Stimulated activated CD4-positive, alpha-beta T cell treated with anti-CD3 and anti-CD28 coated beads, Interleukin-15, amount 100 ng/mL, for 1 hour (primary cell): ENCODE results near the gene GRHL1.
"Not testable (repeated sequence)": the region's sequence is repeated elsewhere in the genome, so short reads cannot be mapped to it uniquely, and the experiment has no call there.

ENCODE experiments used
- DNase-seq, 2 donors: peaks; one replicate each; pipeline ENCODE4 v3.0.0-alpha.2; 2020; ENCODE audit warnings: low read depth in 1 of 2, low spot score in 1 of 2

The GRHL1 gene

DNA sequence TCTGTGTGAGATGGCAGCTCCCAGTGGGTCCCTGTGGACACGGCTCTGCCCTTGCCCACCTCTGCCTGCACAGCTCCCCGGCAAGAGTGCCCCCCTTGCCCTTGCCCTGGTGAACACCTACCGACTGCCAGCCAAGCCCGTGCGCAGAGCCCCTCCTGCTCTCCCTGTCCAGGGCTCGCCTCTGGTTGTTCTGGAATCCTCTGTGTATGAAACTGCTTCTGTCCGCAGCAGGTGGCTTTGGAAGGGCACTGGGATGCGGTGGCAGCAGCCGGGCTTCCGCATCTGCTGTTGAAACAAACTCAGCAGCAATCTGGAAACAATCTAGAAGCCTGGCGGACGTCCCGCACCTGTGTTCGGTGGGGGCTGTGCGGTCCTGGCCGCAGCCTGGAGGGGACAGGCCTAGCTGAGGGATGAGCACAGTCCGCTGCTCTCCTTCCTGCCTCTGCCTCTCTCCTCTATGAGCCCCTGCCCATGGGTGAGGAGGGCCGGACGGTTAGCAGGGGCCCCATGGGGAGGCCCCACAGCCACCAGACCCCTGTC, 57.8 kb downstream of the GRHL1 start:
- no peak for DNase-seq

DNA sequence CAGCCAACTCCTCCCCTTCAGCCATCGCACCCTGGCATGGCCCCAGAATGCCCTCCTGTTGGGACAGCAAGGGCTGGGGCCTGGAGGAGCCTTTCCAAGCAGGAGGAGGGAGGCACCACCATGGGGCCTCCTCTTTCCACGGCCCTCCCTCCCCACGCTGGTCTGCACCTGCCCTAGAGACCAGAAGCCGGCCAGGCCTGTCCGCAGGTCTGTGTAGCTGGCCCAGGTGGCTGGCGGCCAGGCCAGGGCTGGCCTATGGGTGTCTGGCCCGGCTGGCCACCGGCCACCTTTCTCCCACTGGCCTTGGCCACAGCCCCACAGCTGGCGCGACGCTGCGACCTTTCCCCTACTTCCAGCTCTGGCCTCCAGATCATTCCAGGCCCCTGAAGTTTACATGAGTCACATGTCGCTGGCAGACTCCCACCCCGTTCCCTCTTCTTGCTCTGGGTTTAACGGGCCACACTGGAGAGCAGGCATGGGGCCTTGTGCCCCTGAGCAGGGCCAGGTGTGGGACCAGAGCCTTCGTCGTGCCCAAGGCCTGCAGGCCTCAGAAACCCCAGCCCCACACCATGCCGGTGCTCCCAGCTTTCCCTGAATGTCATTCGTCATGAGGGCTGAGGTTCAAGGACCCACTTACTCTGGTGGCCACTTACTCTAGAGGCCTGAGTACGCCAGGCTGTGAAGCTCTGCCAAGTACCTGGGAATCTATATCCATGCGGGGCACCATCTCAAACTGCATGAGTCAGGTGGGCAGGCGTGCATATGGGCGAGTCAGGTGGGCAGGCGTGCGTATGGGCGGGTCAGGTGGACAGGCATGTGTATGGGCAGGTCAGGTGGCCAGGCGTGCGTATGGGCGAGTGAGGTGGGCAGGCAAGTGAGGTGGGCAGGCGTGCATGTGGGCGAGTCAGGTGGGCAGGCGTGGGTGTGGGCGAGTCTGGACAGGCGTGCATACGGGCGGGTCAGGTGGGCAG, 58.6 kb downstream of the GRHL1 start:
- DNase-seq, result no peak

DNA sequence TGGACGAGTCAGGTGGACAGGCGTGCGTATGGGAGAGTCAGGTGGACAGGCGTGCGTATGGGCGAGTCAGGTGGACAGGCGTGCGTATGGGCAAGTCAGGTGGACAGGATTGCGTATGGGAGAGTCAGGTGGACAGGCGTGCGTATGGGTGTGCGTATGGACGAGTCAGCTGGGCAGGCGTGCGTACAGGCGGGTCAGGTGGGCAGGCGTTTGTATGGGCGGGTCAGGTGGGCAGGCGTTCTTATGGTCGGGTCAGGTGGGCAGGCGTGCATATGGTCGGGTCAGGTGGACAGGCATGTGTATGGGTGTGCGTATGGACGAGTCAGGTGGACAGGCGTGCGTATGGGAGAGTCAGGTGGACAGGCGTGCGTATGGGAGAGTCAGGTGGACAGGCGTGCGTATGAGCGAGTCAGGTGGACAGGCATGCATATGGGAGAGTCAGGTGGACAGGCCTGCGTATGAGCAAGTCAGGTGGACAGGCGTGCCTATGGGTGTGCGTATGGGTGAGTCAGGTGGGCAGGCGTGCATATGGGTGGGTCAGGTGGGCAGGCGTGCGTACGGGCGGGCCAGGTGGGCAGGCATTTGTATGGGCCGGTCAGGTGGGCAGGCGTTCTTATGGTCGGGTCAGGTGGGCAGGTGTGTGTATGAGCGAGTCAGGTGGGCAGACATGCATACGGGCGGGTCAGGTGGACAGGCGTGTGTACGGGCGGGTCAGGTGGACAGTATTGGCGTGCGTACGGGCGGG, 59.5 kb downstream of the GRHL1 start:
- not testable (repeated sequence) for DNase-seq

DNA sequence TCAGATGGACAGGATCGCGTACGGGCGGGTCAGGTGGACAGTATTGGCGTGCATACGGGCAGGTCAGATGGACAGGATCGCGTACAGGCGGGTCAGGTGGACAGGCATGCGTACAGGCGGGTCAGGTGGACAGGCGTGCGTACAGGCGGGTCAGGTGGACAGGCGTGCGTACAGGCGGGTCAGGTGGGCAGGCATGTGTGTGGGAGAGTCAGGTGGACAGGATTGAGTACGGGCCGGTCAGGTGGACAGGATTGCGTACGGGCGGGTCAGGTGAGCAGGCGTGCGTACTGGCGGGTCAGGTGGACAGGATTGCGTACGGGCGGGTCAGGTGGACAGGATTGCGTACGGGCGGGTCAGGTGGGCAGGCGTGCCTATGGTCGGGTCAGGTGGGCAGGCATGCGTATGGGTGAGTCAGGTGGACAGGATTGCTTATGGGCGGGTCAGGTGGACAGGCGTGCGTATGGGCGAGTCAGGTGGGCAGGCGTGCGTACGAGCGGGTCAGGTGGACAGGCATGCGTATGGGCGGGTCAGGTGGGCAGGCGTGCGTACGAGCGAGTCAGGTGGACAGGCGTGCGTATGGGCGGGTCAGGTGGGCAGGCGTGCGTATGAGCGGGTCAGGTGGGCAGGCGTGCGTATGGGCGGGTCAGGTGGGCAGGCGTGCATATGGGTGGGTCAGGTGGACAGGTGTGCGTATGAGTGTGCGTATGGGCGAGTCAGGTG, 60.3 kb downstream of the GRHL1 start:
- DNase-seq, result not testable (repeated sequence)

DNA sequence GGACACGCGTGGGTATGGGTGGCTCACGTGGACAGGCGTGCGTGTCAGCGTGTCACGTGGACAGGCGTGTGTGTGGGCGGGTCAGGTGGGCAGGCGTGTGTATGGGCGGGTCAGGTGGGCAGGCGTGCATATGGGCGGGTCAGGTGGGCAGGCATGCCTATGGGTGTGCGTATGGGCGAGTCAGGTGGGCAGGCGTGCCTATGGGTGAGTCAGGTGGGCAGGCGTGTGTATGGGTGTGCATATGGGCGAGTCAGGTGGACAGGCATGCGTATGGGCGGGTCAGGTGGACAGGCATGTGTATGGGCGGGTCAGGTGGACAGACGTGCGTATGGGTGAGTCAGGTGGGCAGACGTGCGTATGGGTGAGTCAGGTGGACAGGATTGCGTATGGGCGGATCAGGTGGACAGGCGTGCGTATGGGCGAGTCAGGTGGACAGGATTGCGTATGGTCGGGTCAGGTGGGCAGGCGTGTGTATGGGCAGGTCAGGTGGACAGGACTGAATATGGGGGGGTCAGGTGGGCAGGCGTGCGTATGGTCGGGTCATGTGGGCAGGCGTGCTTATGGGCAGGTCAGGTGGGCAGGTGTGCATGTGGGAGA, 61.0 kb downstream of the GRHL1 start:
- not testable (repeated sequence) for DNase-seq

DNA sequence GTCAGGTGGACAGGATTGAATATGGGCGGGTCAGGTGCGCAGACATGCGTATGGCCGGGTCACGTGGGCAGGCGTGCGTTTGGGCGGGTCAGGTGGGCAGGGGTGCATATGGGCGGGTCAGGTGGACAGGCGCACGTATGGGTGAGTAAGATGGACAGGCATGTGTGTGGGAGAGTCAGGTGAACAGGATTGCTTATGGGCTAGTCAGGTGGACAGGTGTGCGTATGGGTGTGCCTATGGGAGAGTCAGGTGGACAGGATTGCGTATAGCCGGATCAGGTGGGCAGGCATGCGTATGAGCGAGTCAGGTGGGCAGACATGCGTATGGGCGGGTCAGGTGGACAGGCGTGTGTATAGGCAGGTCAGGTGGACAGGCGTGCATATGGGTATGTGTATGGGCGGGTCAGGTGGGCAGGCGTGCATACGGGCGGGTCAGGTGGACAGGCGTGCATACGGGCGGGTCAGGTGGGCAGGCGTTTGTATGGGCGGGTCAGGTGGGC, 61.5 kb downstream of the GRHL1 start:
- no peak for DNase-seq

DNA sequence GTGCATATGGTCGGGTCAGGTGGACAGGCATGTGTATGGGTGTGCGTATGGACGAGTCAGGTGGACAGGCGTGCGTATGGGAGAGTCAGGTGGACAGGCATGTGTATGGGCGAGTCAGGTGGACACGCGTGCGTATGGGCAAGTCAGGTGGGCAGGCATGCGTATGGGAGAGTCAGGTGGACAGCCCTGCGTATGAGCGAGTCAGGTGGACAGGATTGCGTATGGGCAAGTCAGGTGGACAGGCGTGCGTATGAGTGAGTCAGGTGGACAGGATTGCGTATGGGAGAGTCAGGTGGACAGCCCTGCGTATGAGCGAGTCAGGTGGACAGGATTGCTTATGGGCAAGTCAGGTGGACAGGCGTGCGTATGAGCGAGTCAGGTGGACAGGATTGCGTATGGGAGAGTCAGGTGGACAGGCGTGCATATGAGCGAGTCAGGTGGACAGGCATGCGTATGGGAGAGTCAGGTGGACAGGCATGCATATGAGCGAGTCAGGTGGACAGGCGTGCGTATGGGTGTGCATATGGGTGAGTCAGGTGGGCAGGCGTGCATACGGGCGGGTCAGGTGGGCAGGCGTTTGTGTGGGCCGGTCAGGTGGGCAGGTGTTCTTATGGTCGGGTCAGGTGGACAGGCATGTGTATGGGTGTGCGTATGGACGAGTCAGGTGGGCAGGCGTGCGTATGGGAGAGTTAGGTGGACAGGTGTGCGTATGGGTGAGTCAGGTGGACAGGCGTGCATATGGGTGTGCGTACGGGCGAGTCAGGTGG, 62.3 kb downstream of the GRHL1 start:
- DNase-seq, result not testable (repeated sequence)

DNA sequence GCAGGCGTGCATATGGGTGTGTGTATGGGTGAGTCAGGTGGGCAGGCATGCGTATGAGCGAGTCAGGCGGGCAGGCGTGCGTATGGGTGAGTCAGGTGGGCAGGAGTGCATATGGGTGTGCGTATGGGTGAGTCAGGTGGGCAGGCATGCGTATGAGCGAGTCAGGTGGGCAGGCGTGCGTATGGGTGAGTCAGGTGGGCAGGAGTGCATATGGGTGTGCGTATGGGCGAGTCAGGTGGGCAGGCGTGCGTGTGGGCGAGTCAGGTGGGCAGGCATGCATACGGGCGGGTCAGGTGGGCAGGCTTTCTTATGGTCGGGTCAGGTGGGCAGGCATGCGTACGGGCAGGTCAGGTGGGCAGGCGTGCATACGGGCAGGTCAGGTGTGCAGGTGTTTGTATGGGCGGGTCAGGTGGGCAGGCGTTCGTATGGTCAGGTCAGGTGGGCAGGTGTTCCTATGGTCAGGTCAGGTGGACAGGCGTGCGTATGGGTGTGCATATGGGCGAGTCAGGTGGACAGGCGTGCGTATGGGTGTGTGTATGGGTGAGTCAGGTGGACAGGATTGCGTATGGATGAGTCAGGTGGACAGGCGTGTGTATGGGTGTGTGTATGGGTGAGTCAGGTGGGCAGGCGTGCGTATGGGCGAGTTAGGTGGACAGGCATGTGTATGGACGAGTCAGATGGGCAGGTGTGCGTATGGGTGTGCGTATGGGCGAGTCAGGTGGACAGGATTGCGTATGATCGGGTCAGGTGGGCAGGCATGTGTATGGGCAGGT, 63.1 kb downstream of the GRHL1 start:
- no peak for DNase-seq

DNA sequence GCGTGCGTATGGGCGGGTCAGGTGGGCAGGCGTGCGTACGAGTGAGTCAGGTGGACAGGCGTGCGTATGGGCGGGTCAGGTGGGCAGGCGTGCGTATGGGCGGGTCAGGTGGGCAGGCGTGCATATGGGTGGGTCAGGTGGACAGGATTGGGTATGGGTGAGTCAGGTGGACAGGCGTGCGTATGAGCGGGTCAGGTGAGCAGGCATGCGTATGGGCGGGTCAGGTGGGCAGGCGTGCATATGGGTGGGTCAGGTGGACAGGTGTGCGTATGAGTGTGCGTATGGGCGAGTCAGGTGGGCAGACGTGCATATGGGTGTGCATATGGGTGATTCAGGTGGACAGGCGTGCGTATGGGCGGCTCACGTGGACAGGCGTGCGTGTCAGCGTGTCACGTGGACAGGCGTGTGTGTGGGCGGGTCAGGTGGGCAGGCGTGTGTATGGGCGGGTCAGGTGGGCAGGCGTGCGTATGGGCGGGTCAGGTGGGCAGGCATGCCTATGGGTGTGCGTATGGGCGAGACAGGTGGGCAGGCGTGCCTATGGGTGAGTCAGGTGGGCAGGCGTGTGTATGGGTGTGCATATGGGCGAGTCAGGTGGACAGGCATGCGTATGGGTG, 64.0 kb downstream of the GRHL1 start:
- not testable (repeated sequence) for DNase-seq

DNA sequence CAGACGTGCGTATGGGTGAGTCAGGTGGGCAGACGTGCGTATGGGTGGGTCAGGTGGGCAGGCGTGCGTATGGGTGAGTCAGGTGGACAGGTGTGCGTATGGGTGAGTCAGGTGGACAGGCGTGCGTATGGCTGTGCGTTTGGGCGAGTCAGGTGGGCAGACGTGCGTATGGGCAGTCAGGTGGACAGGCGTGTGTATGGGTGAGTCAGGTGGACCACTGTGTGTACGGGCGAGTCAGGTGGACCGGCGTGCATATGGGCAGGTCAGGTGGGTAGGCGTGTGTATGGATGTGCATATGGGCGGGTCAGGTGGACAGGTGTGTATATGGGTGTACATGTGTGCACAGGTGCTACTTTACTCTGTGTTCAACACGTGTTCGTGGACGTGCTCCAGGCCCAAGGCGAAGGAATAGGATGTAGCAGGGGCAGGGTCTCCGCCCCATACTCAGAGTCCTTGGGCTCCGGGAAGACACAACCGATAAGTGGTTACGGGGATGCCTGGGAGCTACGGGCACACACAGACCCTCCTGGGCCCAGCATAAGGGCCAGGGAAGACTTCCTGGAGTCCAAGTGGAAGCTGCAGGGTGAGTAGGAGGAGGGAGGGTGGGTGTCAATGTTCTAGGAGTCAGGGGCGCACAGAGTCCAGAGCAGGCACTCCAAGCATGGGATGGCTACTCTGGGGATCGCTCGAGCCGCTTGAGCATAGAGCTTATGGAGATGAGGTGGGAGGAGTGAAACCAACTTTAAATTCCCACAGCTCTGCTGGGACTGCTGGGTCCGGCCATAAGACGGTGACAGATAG, 64.7 kb downstream of the GRHL1 start:
- no peak for DNase-seq

DNA sequence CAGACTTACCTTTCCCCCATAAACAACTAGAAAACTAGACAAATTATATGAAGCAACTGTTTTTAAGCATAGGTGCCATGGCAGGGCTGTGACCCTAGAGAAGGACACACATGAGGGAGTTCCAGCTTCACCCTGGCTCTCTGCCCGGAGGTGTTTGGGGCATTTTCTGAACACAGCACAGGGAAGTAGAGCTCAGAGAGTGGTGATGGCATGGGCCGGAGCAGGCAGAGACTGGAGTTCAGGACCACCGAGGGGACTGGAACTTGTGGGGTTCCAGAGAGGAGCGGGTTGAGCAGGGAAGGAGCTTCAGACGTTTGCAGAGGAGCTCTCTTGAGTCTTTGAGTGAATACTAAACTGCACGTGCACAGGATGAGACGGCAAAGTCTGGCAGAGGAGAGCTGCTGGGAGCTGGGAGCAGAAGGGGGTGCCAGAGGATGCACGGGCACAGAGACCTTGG, 65.3 kb downstream of the GRHL1 start:
- no peak for DNase-seq

DNA sequence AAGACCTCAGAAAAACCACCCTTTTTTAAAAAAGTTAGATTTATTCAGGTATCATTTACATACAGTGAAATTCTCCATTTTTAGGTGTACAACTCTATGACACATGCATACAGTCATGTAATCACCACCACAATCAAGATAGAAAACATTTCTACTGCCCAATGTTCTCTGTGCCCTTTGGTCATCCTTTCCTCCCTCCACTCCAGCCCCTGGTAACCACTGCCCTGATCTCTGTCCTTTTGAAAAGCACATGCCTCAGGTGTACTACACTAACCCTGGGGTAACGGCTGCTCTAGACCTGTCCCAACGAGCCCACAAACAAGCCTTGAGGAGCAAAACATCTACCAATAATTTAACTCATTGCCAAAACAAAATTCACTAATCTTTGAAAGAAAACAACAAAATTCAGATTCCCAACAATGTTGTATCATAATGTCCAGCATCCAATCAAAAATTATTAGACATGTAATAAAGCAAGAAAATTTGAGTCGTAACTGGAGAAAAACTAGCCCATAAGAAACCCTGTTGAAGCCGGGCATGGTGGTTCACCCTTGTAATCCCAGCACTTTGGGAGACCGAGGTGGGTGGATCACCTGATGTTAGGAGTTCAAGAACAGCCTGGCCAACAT, 65.9 kb downstream of the GRHL1 start:
- DNase-seq, result no peak

DNA sequence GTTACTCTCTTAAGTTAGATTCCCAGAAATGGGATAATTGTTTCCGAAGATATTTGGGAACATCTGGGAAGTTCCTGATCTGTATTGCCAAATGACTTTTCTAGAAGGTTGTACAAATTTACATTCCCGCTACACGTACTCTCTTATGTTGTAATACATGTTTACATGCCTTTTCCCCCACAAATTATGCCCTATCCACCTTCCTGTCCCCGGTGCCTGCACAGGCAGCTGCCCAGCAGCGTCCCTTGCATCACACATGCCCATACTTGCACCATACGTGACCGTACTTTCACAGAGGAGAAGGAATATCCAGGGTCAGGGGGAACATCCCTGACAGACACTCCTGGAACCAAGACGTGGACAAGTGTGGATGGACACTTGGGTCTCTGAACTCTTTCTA, 67.7 kb downstream of the GRHL1 start:
- DNase-seq, result no peak

DNA sequence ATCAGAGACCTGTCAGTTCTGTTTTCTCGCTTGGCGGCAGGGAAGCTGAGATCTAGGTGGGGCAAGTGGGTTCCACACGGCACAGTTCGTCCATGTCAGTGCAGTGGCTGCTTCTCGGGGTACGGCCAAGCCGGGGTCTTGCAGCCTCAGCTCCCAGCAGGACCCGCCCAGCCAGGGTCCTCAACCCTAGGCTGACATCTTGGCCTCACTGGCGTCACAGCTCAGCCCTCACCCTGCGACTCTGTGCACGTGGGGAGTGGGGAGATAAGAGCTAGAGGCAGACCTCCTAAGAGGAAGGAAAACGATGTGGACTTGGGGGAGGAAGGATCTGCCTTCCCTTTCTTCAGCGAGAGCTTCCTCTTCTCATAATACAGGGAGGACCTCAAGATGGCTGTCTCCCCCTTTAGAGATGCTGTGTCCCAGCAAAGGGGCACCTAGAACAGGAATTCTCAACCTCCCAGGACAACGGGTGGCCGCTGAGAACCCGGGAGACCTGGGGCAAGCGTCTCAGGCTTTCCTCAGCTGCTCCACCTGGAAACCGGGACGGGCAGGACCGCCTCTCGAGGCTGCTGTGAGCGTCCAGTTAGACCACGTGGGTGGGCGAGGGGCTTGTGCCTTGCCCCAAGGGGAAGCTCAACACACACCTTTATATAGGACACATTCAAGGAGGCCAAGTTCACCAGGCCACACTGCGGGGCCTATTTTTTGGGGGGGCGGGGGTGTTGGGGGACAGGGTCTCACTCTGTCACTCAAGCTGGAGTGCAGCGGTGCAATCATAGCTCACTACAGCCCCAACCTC, 68.3 kb downstream of the GRHL1 start:
- DNase-seq, result no peak

DNA sequence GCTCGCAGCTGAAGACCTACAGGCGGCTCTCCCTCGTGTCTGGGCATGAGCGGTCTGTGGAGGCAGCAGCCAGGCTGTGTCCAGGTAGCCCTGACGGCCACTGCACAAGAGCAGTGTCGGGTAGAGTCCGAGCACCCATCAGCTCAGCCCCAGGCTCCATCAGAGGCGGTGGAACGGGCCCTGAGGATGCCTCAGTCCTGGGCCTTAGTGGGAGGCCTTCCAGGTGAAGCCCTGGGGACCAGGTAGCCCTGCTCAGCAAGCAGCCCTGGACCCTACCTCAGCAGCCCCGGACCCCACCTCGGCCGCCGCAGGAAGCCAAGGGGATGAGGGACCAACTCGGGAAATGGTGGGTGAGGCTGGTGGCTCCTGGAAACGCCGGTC, 70.5 kb downstream of the GRHL1 start:
- no peak for DNase-seq

DNA sequence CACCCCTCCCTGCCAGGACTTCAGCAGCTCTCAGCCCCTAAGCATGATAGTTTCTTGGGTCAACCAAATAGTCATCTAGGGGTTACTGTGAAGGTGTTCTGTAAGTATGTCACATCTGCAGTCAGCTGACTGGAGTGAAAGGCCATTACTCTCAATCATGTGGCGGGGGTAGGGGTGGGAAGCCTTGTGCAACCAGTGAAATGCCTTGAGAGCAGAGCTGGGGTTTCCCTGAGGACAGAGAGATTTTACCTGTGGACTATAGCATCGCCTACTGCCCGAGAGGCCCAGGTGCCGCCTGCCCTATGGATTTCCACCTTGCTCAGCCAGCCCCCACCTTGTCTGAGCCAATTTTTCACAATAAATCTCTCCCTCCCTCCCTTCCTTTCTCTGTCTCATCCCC, 71.0 kb downstream of the GRHL1 start:
- no peak for DNase-seq
